GM12878 (cell line): ENCODE measurements around the gene CHRND. TPM values are rescaled to one million over a fixed set of nuclear protein-coding genes. Genes with fewer than 3 reads are reported as not detected.

Experiments
- ATAC-seq: fragments of 200-7000 bp; cut with Tn5 transposase; 3 replicates; pipeline ENCODE4 v1.9.1; 2020; ENCODE audit warnings: mild to moderate bottlenecking, moderate library complexity
- BruUV-seq: library from RNA; stranded (reverse); fragments of 400-500 nt; replicated peaks from 2 replicates; lab custom pipeline; 2021; lab: Mats Ljungman, UMichigan
- CTCF ChIA-PET: fragments of 300-600 bp; sonication (Branson Sonifier 250); formaldehyde crosslinking; extraction: SDS; loops from one replicate; lab custom pipeline; 2021; ENCODE audit warnings: inconsistent platforms; lab: Yijun Ruan, JAX
- POLR2A ChIA-PET: fragments of 350-600 bp; formaldehyde crosslinking; extraction: SDS; loops from one replicate; lab custom pipeline; 2021; ENCODE audit warnings: inconsistent platforms; lab: Charles Lee
- RAD21 ChIA-PET: fragments of 300-600 bp; sonication (Branson Sonifier 250); formaldehyde crosslinking; loops from one replicate; lab custom pipeline; 2023; ENCODE audit warnings: antibody characterized with exemption; ENCODE audit not compliant: unreplicated experiment; lab: Charles Lee
- SMC1A ChIA-PET: fragments of 300-600 bp; sonication (Branson Sonifier 250); formaldehyde crosslinking; loops from one replicate; lab custom pipeline; 2023; ENCODE audit not compliant: unreplicated experiment, uncharacterized antibody; lab: Charles Lee
- DNase-seq: peaks from one replicate; pipeline ENCODE4 v3.0.0-alpha.2; 2011; ENCODE audit warnings: low read depth, low spot score
- FAIRE-seq: peaks from 3 replicates; lab custom pipeline; 2011; peaks lifted over from hg19 to GRCh38; lab: Jason Lieb, UNC
- H2AFZ ChIP-seq: 2 replicates; pipeline ENCODE4 v1.6.0; 2011; ENCODE audit warnings: low read depth, low read length, control low read depth; ENCODE audit not compliant: control insufficient read depth
- H3K27ac ChIP-seq: 2 replicates; pipeline ENCODE4 v1.5.1; 2011; ENCODE audit warnings: control low read depth; ENCODE audit not compliant: control insufficient read depth, insufficient read depth
- H3K27me3 ChIP-seq, 2 experiments: replicated peaks in 1 of 2; 2 replicates each; pipeline versions ENCODE4 v1.6.0 to v1.6.1; 2011; ENCODE audit warnings: low read length in 1 of 2; ENCODE audit not compliant: control insufficient read depth in 2 of 2, insufficient read depth in 2 of 2
- H3K36me3 ChIP-seq, 2 experiments: 2 replicates each; pipeline ENCODE4 v1.5.1; 2011; ENCODE audit warnings: low read length in 1 of 2; ENCODE audit not compliant: control insufficient read depth in 2 of 2, insufficient read depth in 2 of 2
- H3K4me1 ChIP-seq: 2 replicates; pipeline ENCODE4 v1.6.1; 2011; ENCODE audit warnings: mild to moderate bottlenecking, low read length, moderate library complexity, mixed read lengths; ENCODE audit not compliant: control insufficient read depth, insufficient read depth
- H3K4me2 ChIP-seq: 2 replicates; pipeline ENCODE4 v1.6.0; 2011; ENCODE audit warnings: control low read depth; ENCODE audit not compliant: control insufficient read depth, insufficient read depth
- H3K4me3 ChIP-seq: fragments of 200-600 bp; sonication (generic); 2 replicates; pipeline ENCODE4 v1.5.1; 2016
- H3K79me2 ChIP-seq: 2 replicates; pipeline ENCODE4 v1.6.0; 2011; ENCODE audit warnings: low read length; ENCODE audit not compliant: control insufficient read depth, insufficient read depth
- H3K9ac ChIP-seq: 2 replicates; pipeline ENCODE4 v1.8.0; 2011; ENCODE audit warnings: low read length, control low read depth, mixed read lengths; ENCODE audit not compliant: control insufficient read depth, insufficient read depth
- H3K9me3 ChIP-seq: replicated peaks from 3 replicates; pipeline ENCODE4 v1.5.1; 2011; ENCODE audit warnings: mild to moderate bottlenecking, low read length; ENCODE audit not compliant: control insufficient read depth, insufficient read depth
- H4K20me1 ChIP-seq: 2 replicates; pipeline ENCODE4 v1.6.0; 2011; ENCODE audit not compliant: control insufficient read depth, insufficient read depth
- ATF3 ChIP-seq: IDR thresholded peaks from 2 replicates; pipeline ENCODE4 v1.6.1; 2011; ENCODE audit warnings: low read depth, mild to moderate bottlenecking, low read length, moderate library complexity, borderline replicate concordance; ENCODE audit errors: extremely low read depth
- ATF7 ChIP-seq: fragments of 450-650 bp; IDR thresholded peaks from 2 replicates; pipeline ENCODE4 v1.6.1; 2016; ENCODE audit warnings: low read depth, mild to moderate bottlenecking
- BCL11A ChIP-seq: IDR thresholded peaks from 2 replicates; pipeline ENCODE4 v1.6.1; 2011; ENCODE audit warnings: low read depth, low read length
- CBX5 ChIP-seq: sonication (generic); IDR thresholded peaks from 2 replicates; pipeline ENCODE4 v1.6.1; 2016; ENCODE audit warnings: low read depth, moderate library complexity, mild to moderate bottlenecking, inconsistent platforms
- SMAD5 ChIP-seq: IDR thresholded peaks from 2 replicates; pipeline ENCODE4 v1.6.1; 2016; ENCODE audit warnings: antibody characterized with exemption, low read depth
- SP1 ChIP-seq: IDR thresholded peaks from one replicate; pipeline ENCODE4 v1.6.1; 2011; ENCODE audit warnings: low read depth, low read length
- ZBTB40 ChIP-seq: fragments of 450-650 bp; IDR thresholded peaks from 2 replicates; pipeline ENCODE4 v1.6.1; 2016; ENCODE audit warnings: mild to moderate bottlenecking, moderate library complexity, borderline replicate concordance
- ZNF217 ChIP-seq: fragments of 450-650 bp; IDR thresholded peaks from 2 replicates; pipeline ENCODE4 v1.6.1; 2017; ENCODE audit warnings: antibody characterized with exemption, mild to moderate bottlenecking
- WGBS: methylation state at CpG from one replicate; pipeline ENCODE4 v1.1.6; 2016; ENCODE audit warnings: low lambda C conversion rate; ENCODE audit not compliant: insufficient replicate concordance, insufficient coverage; ENCODE audit errors: missing lambda C conversion rate; 5-methylcytosine and 5-hydroxymethylcytosine counted together
- in situ Hi-C: fragments of 300-500 bp; cut with MboI; formaldehyde crosslinking; loops from 9 replicates; pipeline ENCODE4 v1.14.3; 2018; ENCODE audit warnings: mixed read lengths
- intact Hi-C: fragments of 100-400 bp; cut with micrococcal nuclease; formaldehyde crosslinking; loops from one replicate; pipeline ENCODE4 v1.14.2; 2022; ENCODE audit not compliant: unreplicated experiment
- polyA plus RNA-seq, 11 experiments: library from polyadenylated mRNA; depleted of rRNA in 4 of 11; unstranded in 6 of 11; stranded (reverse) in 5 of 11; fragments of >200 nt; fragmentation: Nextera tagmentation in 4 of 11; fragmentation: Illumina TruSeq in 1 of 11; extraction: Ambion mirVana in 4 of 11; extraction: Trizol in 1 of 11; gene quantifications; 1 replicate in 1 of 11; 2 replicates in 10 of 11; pipeline versions ENCODE4 v1.2.1 to v1.2.3, GENCODE V29; 2011 to 2016; ENCODE audit warnings: inconsistent platforms in 2 of 11, missing spikeins in 2 of 11, low read depth in 1 of 11
- total RNA-seq, 4 experiments: library from RNA; depleted of rRNA in 3 of 4; stranded (reverse); fragments of >200 nt in 3 of 4; fragmentation: Illumina TruSeq in 1 of 4; extraction: Trizol in 1 of 4; gene quantifications; 2 replicates each; pipeline versions ENCODE4 v1.2.1 to v1.2.3, GENCODE V29; 2013 to 2021
- TF ChIP-seq, protein P1 (sequence below): fragments of 450-650 bp; IDR thresholded peaks from 2 replicates; pipeline ENCODE4 v1.6.1; 2017; ENCODE audit warnings: mild to moderate bottlenecking, low read depth, inconsistent platforms; ENCODE audit not compliant: poor library complexity, severe bottlenecking
- TF ChIP-seq, protein P2 (sequence below): fragments of 450-650 bp; IDR thresholded peaks from 2 replicates; pipeline ENCODE4 v1.6.1; 2016; ENCODE audit warnings: mild to moderate bottlenecking

The CHRND gene
- total and polyA plus RNA-seq, 10 of the 15 experiments (the other 5 are each of a cell fraction or from before 2014, with no cell fraction given): not detected

DNA sequence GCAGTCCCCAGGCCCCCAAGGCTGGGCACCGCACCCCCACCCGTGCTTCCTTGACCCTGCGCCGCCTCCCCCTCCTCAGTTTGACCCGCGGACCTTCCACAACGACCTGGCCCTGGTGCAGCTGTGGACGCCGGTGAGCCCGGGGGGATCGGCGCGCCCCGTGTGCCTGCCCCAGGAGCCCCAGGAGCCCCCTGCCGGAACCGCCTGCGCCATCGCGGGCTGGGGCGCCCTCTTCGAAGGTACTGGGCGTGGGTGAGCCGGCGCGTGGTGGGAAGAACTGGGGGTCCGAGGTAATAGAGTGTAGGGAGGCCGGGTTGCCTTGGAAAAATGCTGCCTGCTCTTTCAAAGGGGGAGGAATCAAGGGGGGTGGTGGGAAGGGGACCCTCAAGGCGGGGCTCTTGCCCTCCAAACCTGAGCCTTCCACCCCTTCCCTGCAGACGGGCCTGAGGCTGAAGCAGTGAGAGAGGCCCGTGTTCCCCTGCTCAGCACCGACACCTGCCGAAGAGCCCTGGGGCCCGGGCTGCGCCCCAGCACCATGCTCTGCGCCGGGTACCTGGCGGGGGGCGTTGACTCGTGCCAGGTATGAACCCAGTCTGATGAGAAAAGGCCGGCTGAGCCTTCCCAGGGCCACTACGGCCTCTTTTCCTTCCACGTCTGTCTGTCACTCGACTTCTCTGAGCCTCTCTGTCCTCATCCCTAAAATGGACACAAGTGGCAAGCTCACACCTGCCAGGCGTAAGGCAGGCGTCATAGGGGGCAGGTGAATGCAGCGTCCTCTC is 3.1 kb upstream of the CHRND start (continued):
- TF ChIP-seq ZBTB40 (no peak), ATF7 (no peak)

DNA sequence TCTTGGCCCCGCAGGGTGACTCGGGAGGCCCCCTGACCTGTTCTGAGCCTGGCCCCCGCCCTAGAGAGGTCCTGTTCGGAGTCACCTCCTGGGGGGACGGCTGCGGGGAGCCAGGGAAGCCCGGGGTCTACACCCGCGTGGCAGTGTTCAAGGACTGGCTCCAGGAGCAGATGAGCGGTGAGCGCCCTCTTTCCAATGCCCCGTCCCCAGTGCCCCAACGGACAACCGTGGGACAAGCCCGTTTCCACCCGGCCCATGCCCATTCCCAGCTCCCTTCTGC is 2.6 kb upstream of the CHRND start:
- POLR2A ChIA-PET: no interaction called here
- intact Hi-C loops: no loop called here
- H3K27me3 ChIP-seq: peaks cover 3 to 6% of the 10 kb centered on the region in 2 experiments; a peak in 3 of 4 replicates
- no peaks in the 10 kb centered on the region for H4K20me1 ChIP-seq
- H3K4me3 ChIP-seq: no peak overlapping the region
- DNase-seq: no peak
- no peak overlapping the region for H3K4me2 ChIP-seq
- BruUV-seq: no TSS peak
- H3K9me3 ChIP-seq: no peaks in the 10 kb centered on the region
- H3K4me1 ChIP-seq: no peaks in the 10 kb centered on the region
- no peaks in the 10 kb centered on the region for H3K79me2 ChIP-seq
- ATAC-seq: no peak
- WGBS: 14% methylated on average over 16 of the region's 16 CpGs
- no peak for FAIRE-seq
- CTCF ChIA-PET: no interaction called here
- no peak overlapping the region for H3K9ac ChIP-seq
- no peak overlapping the region for H2AFZ ChIP-seq
- H3K36me3 ChIP-seq: no peaks in the 10 kb centered on the region
- in situ Hi-C loops: no loop called here
- RAD21 ChIA-PET: no interaction called here
- SMC1A ChIA-PET: no interaction called here
- H3K27ac ChIP-seq: no peak overlapping the region
- TF ChIP-seq BCL11A (no peak), ATF3 (no peak), SP1 (no peak), SMAD5 (no peak), CBX5 (no peak), ZNF217 (no peak)
- TF ChIP-seq, protein P1, sequence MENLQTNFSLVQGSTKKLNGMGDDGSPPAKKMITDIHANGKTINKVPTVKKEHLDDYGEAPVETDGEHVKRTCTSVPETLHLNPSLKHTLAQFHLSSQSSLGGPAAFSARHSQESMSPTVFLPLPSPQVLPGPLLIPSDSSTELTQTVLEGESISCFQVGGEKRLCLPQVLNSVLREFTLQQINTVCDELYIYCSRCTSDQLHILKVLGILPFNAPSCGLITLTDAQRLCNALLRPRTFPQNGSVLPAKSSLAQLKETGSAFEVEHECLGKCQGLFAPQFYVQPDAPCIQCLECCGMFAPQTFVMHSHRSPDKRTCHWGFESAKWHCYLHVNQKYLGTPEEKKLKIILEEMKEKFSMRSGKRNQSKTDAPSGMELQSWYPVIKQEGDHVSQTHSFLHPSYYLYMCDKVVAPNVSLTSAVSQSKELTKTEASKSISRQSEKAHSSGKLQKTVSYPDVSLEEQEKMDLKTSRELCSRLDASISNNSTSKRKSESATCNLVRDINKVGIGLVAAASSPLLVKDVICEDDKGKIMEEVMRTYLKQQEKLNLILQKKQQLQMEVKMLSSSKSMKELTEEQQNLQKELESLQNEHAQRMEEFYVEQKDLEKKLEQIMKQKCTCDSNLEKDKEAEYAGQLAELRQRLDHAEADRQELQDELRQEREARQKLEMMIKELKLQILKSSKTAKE: no peak
- TF ChIP-seq, protein P2, sequence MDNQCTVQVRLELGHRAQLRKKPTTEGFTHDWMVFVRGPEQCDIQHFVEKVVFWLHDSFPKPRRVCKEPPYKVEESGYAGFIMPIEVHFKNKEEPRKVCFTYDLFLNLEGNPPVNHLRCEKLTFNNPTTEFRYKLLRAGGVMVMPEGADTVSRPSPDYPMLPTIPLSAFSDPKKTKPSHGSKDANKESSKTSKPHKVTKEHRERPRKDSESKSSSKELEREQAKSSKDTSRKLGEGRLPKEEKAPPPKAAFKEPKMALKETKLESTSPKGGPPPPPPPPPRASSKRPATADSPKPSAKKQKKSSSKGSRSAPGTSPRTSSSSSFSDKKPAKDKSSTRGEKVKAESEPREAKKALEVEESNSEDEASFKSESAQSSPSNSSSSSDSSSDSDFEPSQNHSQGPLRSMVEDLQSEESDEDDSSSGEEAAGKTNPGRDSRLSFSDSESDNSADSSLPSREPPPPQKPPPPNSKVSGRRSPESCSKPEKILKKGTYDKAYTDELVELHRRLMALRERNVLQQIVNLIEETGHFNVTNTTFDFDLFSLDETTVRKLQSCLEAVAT: no peak
